ENCODE results near the gene ADAMTS13.

GRCh38 chr9:133425049-133425632, 3.0 kb downstream of the ADAMTS13 start:
- TF ChIP-seq RXRA (IDR thresholded peaks at IDR 0.05) (no peak), CTCF (IDR thresholded peaks at IDR 0.05; ENCODE audit: low read depth, low read length, missing input control) (no peak), RAD21 (IDR thresholded peaks at IDR 0.05) (no peak), YY1 (IDR thresholded peaks at IDR 0.05) (no peak), GABPA (IDR thresholded peaks at IDR 0.05 in 1 of 2, conservative IDR thresholded peaks at IDR 0.05 in 1 of 2) (no peak), TAF1 (conservative IDR thresholded peaks at IDR 0.05) (no peak), HNF4G (IDR thresholded peaks at IDR 0.05) (no peak), FOXA1 (IDR thresholded peaks at IDR 0.05) (no peak), JUND (IDR thresholded peaks at IDR 0.05) (no peak)
- TF ChIP-seq, protein P1, sequence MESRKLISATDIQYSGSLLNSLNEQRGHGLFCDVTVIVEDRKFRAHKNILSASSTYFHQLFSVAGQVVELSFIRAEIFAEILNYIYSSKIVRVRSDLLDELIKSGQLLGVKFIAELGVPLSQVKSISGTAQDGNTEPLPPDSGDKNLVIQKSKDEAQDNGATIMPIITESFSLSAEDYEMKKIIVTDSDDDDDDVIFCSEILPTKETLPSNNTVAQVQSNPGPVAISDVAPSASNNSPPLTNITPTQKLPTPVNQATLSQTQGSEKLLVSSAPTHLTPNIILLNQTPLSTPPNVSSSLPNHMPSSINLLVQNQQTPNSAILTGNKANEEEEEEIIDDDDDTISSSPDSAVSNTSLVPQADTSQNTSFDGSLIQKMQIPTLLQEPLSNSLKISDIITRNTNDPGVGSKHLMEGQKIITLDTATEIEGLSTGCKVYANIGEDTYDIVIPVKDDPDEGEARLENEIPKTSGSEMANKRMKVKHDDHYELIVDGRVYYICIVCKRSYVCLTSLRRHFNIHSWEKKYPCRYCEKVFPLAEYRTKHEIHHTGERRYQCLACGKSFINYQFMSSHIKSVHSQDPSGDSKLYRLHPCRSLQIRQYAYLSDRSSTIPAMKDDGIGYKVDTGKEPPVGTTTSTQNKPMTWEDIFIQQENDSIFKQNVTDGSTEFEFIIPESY (IDR thresholded peaks at IDR 0.05) = no peak
- TF ChIP-seq, protein P2, sequence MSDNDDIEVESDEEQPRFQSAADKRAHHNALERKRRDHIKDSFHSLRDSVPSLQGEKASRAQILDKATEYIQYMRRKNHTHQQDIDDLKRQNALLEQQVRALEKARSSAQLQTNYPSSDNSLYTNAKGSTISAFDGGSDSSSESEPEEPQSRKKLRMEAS (IDR thresholded peaks at IDR 0.05) = no peak
- TF ChIP-seq, protein P3, sequence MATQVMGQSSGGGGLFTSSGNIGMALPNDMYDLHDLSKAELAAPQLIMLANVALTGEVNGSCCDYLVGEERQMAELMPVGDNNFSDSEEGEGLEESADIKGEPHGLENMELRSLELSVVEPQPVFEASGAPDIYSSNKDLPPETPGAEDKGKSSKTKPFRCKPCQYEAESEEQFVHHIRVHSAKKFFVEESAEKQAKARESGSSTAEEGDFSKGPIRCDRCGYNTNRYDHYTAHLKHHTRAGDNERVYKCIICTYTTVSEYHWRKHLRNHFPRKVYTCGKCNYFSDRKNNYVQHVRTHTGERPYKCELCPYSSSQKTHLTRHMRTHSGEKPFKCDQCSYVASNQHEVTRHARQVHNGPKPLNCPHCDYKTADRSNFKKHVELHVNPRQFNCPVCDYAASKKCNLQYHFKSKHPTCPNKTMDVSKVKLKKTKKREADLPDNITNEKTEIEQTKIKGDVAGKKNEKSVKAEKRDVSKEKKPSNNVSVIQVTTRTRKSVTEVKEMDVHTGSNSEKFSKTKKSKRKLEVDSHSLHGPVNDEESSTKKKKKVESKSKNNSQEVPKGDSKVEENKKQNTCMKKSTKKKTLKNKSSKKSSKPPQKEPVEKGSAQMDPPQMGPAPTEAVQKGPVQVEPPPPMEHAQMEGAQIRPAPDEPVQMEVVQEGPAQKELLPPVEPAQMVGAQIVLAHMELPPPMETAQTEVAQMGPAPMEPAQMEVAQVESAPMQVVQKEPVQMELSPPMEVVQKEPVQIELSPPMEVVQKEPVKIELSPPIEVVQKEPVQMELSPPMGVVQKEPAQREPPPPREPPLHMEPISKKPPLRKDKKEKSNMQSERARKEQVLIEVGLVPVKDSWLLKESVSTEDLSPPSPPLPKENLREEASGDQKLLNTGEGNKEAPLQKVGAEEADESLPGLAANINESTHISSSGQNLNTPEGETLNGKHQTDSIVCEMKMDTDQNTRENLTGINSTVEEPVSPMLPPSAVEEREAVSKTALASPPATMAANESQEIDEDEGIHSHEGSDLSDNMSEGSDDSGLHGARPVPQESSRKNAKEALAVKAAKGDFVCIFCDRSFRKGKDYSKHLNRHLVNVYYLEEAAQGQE (IDR thresholded peaks at IDR 0.05) = no peak

Data from liver (tissue), 3 donors.